Measurements from ENCODE around the gene MNT.

The MNT gene

DNA sequence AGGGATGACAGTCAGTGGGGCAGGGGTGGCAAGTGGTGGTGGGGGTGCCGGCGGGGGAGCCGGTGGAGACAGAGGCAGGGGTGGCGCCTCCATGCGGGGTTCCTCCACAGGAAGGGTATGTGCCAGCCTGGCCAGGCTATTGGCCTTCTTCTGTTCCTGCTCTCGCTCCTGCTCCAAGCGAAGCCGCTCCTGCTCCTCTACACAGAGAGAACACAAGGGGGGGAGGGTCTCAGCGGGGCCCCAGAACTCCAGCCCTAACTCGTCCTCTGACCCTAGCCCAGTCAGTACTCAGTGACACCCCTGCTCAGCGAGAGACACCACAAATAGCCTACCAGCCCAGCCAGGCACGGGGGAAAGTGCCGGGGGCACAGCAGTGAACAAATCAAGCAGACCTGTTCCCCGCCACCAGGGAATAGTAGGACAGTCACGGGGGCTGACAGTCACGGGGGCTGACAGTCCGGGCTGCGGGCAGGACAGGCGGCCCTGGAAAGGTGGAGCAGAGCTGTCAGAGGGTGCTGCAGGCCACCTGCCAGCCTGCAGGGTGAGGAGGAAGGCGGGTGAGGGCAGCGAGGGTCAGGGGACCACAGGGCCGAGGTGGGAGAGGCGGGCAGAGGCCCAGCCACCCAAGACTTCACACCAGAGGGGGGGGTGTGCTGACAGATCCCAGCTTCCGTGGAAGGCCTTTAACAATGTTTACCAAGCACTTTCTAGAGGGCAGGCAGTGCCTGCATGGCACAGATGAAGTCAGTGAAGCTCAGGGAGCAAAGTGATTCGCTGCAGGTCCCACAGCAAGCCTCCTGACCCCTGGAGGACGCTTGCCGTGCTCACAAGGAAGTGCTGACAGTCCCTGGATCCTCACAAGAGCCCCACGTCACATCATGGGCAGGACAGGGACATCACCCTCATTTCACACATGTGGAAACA, 5.3 kb downstream of the MNT start:
- DNase-seq = peak; percentile 91 to 97 (median 92)

DNA sequence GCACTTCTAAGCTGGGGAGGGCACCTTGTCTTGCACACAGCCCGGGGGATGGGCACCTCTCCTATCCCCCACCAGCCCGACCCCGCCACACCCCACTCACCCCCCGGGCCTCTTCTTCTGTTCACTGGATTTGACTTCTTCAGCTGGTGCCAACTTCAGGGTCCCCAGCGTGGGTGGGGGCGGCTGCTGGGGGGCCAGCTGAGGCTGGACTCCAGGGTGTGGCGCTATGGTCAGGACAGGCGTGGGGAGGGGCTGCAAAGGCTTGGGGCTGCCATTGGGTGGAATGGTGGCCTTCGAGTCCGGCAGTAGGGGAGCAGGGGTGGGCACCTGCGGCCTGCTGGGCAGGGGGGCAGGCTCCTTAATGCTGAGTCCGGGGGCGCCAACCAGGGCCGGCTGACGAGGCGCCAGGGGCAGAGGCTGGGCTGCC, 6.1 kb downstream of the MNT start:
- DNase-seq = no peak

GRCh38 chr17:2393954-2394749, 6.7 kb downstream of the MNT start:
- no peak for DNase-seq

DNA sequence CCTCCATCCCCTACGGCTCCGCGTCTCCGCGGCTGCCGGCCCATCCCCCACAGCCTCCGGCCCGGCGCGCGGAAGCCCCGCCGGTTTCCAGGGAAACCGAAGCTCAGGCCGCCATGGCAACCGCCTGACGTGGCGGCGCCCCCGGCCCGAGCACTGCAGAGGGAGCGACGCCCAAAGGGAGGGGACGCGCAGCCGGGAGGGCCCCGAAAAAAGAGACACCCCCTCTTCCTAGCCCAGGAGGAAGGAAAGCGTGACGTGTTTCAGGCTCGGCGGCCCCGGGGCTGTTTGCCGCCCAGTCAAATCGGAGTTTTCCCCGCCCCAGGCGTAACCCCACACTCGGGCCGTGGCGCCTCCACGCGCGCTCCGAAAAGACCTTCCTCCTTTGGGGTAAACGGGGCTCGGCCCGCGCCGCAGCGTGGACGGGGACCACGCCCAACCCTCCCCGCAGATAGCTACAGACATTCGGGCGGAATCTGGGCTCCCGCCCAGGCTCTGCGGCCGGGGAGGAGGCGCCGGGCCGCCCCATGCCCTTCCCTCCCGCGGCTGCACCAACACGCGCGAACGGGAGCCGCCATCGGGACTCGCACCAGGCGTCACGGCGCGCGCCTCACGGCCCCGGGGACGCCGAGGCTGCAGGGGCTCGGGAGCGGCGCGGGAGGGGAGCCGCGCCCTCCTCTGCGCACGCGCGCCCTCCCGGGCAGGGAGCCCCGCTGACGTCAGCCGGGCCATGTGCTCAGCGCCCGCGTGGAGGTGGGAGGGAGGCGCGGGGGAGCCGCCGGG, 7.5 kb downstream of the MNT start:
- DNase-seq = peak; percentile 91 to 97 (median 96)

GRCh38 chr17:2392252-2393173, 8.3 kb downstream of the MNT start:
- peak; percentile 99 to 100 (median 100) for DNase-seq

DNA sequence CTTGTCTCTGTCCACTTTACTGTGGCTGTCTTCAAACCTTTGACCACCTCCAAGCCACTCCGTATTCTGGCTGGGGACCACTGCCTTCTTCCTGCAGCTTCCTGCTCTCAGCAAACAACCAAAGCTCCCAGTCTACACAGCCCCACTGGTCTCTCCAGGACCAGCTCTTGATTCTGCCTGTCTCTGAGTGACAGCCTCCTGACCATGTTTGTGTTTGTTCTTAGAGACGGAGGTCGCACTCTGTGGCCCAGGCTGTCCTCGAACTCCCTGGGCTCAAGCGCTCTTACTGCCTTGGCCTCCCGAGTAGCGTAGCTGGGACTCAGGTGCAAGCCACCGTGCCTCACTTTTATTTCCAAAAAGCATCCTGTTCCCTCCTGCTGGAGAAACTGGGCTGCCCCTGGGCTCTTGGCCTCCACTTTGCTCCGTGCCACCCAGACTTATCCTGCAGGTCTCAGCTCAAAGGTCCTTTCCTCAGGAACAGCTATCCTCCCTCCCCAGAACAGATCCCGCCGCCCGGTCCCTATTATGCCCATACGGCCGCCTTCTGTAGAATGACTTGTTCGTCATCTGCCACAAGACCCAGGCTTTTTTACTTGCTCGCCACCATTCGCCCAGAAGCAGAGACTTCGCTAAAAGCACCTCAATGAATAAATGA, 9.1 kb downstream of the MNT start:
- peak in 1 of 4 experiments; percentile 36 for DNase-seq

DNA sequence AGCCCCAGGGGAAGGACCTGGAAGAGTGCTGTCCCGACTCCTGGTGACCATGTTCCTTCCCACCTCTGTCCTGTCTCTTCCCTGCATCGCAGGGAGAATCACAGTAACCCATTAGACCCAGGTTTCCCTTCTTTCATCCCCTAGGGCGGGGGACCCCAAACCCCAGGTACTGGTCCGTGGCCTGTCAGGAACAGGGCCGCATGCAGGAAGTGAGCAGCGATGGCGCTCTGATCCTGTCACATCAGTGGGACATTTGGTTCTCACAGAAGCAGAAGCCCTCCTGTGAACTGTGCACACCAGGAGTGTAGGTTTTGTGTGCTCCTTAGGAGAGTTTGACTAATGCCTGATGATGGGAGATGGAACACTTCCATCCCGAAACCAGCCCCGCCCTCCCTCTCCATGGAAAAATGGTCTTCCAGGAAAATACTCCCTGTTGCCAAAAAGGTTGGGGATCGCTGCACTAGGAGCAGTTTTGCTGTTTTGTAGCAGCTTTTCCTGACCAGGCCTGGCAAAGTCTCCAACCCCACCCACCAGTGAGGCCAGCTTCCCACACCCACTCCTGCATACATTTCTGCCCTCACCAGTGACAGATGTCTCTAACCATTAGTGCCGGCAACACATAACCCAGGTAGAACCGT, 10.5 kb downstream of the MNT start:
- DNase-seq = peak in 1 of 4 experiments; percentile 23

GRCh38 chr17:2388683-2389055, 12.2 kb downstream of the MNT start:
- peak in 1 of 4 experiments; percentile 38 for DNase-seq

DNA sequence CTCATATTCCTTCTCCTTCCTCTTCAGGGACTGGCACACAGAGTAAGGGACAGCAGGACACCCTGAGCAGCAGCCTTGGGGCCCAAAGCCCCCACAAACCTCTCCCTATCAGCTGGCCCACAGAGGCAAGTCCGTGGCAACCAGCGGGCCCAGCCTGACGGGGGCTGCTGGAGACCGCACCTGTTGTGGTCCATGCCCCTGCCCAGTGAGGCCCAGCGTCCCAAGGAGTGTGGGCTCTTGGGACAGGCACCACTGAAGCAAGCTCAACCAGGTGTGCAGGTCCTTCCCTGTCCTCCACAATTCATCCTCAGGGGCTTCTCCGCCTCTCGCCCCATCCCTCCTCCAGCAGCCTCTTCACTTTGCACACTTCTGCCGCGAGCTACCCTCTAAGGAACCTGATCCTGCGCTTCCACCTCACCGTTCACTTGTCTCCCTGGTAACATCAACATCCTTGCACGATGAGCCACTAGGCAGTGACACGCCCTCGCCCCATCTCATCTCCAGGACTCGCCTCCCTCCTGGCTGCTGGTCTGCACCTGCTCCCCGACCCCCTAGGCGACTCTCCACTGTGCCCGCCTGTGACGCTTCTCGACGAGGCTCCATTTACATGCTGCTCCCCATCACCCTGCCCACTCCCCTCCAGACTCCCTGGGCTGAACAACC, 12.7 kb downstream of the MNT start:
- DNase-seq = no peak

- DNase-seq = no peak
Measured at GRCh38 chr17:2387086-2388019, 13.5 kb downstream of the MNT start.

DNA sequence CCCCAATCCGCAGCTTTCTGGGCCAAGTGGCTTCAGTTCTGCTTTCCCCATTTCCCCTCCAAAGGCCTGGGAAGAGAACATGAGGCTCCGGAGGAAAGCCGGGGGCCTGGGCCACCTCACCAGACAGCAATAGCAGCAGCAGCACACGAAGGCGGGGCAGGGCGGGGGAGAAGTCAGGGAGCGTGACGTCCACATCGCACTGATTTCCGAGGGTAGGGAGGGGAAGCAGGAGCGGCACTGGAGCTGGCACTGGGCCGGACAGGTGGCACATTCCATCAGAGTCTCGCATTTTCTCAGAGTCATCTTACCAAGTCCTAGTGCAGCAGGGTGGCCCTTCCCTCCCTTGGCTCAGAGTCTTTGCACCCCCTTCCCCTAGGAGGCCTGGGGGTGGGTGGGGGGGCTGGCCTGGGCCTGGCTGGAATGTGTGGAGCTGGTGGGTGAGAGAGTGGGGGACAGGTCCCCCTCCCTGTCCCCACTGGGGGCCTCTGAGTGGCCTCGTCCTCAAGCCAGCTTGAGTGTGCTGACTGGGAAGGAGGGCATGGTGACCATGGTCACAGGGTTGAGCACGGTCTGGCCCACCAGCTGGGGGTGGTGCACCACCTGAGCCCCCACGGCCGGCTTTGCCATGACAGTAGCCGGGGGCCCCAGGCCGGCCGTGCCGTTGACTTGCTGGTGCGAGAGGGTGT, 14.3 kb downstream of the MNT start:
- no peak for DNase-seq

DNA sequence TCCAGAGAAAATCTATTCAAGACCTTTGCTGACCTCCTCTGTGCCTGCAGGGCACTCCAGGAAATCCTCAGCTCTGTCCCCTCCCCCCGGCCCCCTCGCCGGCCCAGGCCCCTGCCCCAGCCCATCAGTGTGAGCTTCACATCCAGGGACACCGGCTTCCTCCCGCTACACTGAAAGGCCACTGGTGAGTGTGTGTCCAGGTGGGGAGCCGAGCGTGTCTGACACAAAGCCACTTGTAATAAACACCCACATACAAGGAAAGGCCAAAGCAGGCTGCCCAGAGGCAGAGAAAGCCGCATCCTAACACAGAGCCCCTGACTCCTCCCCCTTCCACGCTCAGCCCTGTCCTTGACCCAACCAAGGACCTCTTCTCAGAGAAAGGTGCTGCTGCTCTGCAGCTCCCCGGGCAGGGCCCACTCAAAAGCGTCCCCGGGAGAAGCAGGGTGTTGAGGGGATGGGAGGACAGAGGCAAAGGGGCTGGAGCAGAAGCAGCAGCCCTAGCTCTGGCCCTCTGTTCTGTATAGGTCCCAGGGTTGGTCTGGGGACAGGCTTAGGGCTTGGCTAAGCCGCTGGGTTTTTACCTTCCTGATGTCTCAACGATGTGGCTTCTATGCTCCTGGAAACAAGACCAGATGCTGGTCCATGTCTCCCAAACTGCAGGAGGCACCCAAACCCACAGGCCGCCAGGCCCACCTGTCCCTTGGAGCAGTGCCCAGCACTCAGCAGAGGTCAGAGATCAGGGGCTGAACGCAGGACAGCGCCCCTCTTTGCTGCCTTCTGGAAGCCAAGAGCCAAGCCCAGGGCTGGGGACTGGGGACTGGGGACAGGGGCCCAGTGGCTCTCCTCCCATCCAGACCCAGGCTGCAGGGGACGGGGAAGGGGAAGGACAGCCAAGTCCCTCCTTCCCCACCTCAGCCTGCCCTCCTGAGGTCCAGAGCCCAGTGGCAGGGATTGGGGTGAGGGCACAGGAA, 15.3 kb downstream of the MNT start:
- no peak for DNase-seq

DNA sequence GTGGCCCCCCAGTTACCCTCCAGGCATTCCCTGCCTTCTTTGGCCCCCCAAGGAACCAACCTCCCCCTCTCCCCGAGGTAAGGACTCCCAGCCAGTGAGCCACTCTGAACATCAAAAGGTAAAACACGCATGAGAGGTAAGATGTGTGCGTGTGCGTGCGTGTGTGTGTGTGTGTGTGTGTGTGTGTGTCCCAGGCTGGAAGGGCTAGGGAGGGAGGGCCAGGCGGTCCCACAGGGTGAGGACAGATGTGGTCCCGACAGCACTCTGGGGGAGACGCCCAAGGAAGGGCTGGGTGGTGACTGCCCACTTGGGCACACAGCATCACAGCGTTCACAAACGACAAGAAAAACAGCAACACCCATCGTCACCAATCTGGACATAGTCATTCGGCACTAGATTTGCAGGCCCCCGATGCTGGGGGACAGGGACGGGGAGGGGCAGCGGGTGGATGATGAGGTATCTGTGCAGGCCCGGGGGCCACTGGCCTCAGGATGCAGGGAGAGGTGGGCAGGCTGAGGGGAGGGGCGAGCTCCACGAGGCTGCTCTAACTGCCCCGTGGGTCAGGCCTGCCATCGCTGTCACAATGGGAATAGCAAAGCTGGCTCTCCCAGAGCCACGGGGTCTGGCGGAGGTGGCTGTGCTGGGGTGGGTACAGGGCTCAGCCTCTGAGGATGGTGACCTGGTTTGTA, 16.3 kb downstream of the MNT start:
- no peak for DNase-seq

DNA sequence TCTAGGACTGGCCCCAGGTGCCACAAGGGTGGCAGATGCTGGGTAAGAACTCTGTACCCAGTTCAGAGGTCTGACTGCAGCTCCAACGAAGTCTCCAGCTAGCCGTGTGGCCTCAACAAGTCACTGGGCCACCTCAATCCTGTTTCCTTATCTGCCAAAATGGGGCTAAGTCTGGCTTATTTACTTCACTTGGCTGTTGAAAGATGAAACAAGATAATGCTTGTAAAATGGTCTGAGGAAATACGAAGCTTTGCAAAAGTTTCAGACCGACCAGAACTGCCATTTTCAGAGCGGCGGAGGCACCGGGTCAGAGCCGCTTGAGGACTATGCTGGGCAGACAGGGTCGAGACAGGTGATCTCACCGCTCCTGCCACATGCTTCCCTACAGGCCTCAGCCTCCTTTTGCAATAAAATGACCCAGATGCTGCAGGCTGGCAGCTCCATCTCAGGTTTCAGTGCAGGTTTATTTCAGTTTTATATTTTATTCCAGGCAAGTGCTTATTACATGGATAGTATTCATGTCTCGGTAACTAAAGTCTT, 17.2 kb downstream of the MNT start:
- DNase-seq = no peak

DNA sequence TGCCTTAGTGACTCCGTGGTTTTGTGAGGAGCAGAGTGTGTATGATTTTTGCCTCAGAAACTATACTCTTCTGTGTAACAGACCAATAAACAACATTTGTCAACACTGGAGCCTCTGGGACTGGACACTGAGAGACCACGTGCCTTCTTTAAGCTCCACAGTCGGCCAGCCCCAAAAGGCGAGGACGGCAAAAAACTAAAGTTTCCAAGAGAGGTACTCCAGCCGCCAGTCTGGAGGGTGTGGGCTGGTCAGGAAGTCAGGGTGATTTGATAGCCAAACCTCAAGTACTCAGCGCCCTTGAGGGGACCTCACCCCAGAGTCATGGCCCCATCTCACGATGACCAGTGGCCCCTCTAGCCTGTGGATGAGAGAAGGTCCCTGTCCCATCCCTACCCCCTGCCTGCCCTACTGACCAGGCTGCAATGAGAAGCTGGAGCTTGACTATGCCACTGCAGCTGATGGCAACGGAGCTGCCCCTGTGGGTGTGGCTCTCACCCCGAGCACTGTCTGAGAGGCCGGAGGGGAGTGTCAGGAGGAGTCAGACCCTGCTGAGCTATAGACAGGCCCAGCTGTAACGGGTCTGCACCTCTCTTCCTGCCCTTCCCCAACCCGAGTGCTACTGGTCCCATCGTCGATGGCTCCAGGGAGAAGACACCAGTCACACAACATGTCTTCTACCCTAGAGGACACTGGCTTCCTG, 19.8 kb downstream of the MNT start:
- DNase-seq = no peak
